Measurements from ENCODE around the gene SERPINB5. TPM values are rescaled to one million over a fixed set of nuclear protein-coding genes. Genes with fewer than 3 reads are reported as not detected.

SERPINB5 gene
- total and polyA plus RNA-seq, 4 donors: 0.05 TPM; not detected in 3

DNA sequence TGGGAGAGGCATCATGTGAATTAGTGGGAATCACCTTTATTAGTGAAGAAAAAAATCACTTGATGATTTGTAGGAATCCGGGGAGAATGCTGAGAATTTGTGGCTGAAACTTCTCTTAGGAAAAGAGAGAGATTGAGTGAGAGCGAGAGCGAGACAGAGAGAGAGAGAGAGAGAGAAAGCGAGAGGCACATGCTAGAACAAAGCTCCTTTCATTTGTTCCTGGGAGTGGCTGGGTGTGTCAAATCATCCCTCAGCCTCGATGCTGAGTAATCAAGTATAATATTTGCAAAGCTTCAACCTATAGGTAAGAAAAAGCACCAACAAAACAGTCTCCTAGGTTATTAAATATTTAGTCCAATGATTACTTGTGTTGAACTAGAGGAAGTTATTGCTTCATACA, 4.4 kb upstream of the SERPINB5 start:
- DNase-seq (ENCODE audit: low spot score): no peak
- Histone ChIP-seq H3K4me3 (ENCODE audit: low read depth in 1 of 3, low read length in 3 of 3) (no peak overlapping the region), H3K27ac (ENCODE audit: low read depth in 1 of 2, low read length in 2 of 2) (no peak overlapping the region), H3K9ac (ENCODE audit: low read depth in 1 of 2, low read length in 2 of 2) (no peak overlapping the region), H3K4me1 (ENCODE audit: control insufficient read depth in 4 of 4, insufficient read depth in 4 of 4, low read length in 3 of 4) (no peaks in the 10 kb centered on the region), H3K9me3 (ENCODE audit: control insufficient read depth in 4 of 4, low read length in 3 of 4) (no peaks in the 10 kb centered on the region), H3K27me3 (ENCODE audit: control insufficient read depth in 4 of 4, insufficient read depth in 4 of 4, low read length in 3 of 4) (no peaks in the 10 kb centered on the region), H3K36me3 (ENCODE audit: control insufficient read depth in 4 of 4, insufficient read depth in 3 of 4, low read depth in 1 of 4, low read length in 3 of 4) (no peaks in the 10 kb centered on the region)
- 77% methylated on average over 5 of the region's 5 CpGs for WGBS
- no peak for TF ChIP-seq HNF4A (conservative IDR thresholded peaks at IDR 0.05)

DNA sequence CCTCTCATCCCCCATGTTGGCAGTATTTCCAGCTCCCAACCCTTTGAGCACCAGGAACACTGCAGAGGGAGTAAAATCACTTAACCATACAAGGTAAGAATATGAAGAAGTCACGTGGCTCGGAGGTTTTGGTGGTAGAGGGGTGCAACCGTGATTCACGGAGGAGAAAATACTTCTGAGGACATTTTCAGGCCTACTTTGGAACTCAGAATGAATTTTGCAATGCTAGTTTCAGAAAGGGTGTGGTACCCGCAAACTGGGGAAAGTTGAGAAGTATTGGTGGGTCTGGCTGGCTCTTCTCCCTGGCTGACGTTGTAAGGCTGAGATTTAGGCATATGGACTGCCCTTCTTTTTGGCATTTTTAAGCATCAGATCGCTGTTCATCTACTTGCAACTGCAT, 442 bp downstream of the SERPINB5 start:
- DNase-seq (ENCODE audit: low spot score): no peak
- TF ChIP-seq NR2F2 (IDR thresholded peaks at IDR 0.05): no peak
- no peak for TF ChIP-seq FOXA2 (IDR thresholded peaks at IDR 0.05)
- no peak for TF ChIP-seq FOXA1 (IDR thresholded peaks at IDR 0.05)
- TF ChIP-seq TAF1 (conservative IDR thresholded peaks at IDR 0.05): no peak
- no peak for TF ChIP-seq HNF4G (IDR thresholded peaks at IDR 0.05)
- TF ChIP-seq JUND (IDR thresholded peaks at IDR 0.05): no peak
- no peak for TF ChIP-seq RAD21 (IDR thresholded peaks at IDR 0.05)
- TF ChIP-seq YY1 (IDR thresholded peaks at IDR 0.05): no peak
- TF ChIP-seq GABPA (IDR thresholded peaks at IDR 0.05 in 1 of 2, conservative IDR thresholded peaks at IDR 0.05 in 1 of 2): no peak
- TF ChIP-seq, protein P1, sequence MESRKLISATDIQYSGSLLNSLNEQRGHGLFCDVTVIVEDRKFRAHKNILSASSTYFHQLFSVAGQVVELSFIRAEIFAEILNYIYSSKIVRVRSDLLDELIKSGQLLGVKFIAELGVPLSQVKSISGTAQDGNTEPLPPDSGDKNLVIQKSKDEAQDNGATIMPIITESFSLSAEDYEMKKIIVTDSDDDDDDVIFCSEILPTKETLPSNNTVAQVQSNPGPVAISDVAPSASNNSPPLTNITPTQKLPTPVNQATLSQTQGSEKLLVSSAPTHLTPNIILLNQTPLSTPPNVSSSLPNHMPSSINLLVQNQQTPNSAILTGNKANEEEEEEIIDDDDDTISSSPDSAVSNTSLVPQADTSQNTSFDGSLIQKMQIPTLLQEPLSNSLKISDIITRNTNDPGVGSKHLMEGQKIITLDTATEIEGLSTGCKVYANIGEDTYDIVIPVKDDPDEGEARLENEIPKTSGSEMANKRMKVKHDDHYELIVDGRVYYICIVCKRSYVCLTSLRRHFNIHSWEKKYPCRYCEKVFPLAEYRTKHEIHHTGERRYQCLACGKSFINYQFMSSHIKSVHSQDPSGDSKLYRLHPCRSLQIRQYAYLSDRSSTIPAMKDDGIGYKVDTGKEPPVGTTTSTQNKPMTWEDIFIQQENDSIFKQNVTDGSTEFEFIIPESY (IDR thresholded peaks at IDR 0.05): no peak
- TF ChIP-seq ATF3 (IDR thresholded peaks at IDR 0.05): no peak
- H3K4me3 ChIP-seq (ENCODE audit: low read depth in 1 of 3, low read length in 3 of 3): no peak overlapping the region
- H3K27me3 ChIP-seq (ENCODE audit: control insufficient read depth in 4 of 4, insufficient read depth in 4 of 4, low read length in 3 of 4): no peaks in the 10 kb centered on the region
- 90% methylated on average over 7 of the region's 7 CpGs for WGBS
- no peak overlapping the region for H3K9ac ChIP-seq (ENCODE audit: low read depth in 1 of 2, low read length in 2 of 2)
- H3K9me3 ChIP-seq (ENCODE audit: control insufficient read depth in 4 of 4, low read length in 3 of 4): no peaks in the 10 kb centered on the region
- H3K4me1 ChIP-seq (ENCODE audit: control insufficient read depth in 4 of 4, insufficient read depth in 4 of 4, low read length in 3 of 4): peaks cover 2 to 11% (median 9%) of the 10 kb centered on the region in 4 donors
- no peak overlapping the region for H3K27ac ChIP-seq (ENCODE audit: low read depth in 1 of 2, low read length in 2 of 2)
- no peaks in the 10 kb centered on the region for H3K36me3 ChIP-seq (ENCODE audit: control insufficient read depth in 4 of 4, insufficient read depth in 3 of 4, low read depth in 1 of 4, low read length in 3 of 4)

DNA sequence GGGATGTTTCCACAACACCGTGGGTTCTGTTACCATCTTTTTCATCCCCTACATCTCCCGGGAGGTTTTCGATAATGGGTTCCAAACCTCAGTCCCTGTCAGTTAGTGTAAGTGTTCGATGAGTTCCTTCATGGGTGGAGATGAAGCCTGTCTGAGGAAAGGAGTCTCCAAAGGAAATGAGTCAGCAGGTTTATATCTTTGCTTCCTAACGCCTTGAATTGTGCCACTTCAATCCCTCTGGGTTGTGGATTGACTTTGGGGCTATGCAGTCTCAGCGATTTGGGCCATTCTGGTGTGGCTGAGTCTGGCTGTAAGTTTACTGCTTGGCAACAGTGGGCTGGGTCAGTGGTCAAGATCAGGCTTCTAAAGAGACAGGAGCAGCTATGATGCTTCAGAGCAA, 1.2 kb downstream of the SERPINB5 start:
- no peaks in the 10 kb centered on the region for H3K27me3 ChIP-seq (ENCODE audit: control insufficient read depth in 4 of 4, insufficient read depth in 4 of 4, low read length in 3 of 4)
- H3K4me3 ChIP-seq (ENCODE audit: low read depth in 1 of 3, low read length in 3 of 3): no peak overlapping the region
- no peaks in the 10 kb centered on the region for H3K36me3 ChIP-seq (ENCODE audit: control insufficient read depth in 4 of 4, insufficient read depth in 3 of 4, low read depth in 1 of 4, low read length in 3 of 4)
- H3K27ac ChIP-seq (ENCODE audit: low read depth in 1 of 2, low read length in 2 of 2): no peak overlapping the region
- DNase-seq (ENCODE audit: low spot score): no peak
- TF ChIP-seq ATF3 (IDR thresholded peaks at IDR 0.05): no peak
- no peak for TF ChIP-seq NR2F2 (IDR thresholded peaks at IDR 0.05)
- TF ChIP-seq FOXA1 (IDR thresholded peaks at IDR 0.05): no peak
- H3K9ac ChIP-seq (ENCODE audit: low read depth in 1 of 2, low read length in 2 of 2): no peak overlapping the region
- H3K9me3 ChIP-seq (ENCODE audit: control insufficient read depth in 4 of 4, low read length in 3 of 4): no peaks in the 10 kb centered on the region
- WGBS: 86% methylated on average over 6 of the region's 6 CpGs
- H3K4me1 ChIP-seq (ENCODE audit: control insufficient read depth in 4 of 4, insufficient read depth in 4 of 4, low read length in 3 of 4): peaks cover 2 to 11% (median 9%) of the 10 kb centered on the region in 4 donors

GRCh38 chr18:63479826-63480225, 3.1 kb downstream of the SERPINB5 start:
- Histone ChIP-seq H3K4me3 (ENCODE audit: low read depth in 1 of 3, low read length in 3 of 3) (no peak overlapping the region), H3K9ac (ENCODE audit: low read depth in 1 of 2, low read length in 2 of 2) (no peak overlapping the region), H3K27me3 (ENCODE audit: control insufficient read depth in 4 of 4, insufficient read depth in 4 of 4, low read length in 3 of 4) (no peaks in the 10 kb centered on the region), H3K27ac (ENCODE audit: low read depth in 1 of 2, low read length in 2 of 2) (no peak overlapping the region), H3K4me1 (ENCODE audit: control insufficient read depth in 4 of 4, insufficient read depth in 4 of 4, low read length in 3 of 4) (peaks cover 2 to 11% (median 9%) of the 10 kb centered on the region in 4 donors), H3K9me3 (ENCODE audit: control insufficient read depth in 4 of 4, low read length in 3 of 4) (no peaks in the 10 kb centered on the region), H3K36me3 (ENCODE audit: control insufficient read depth in 4 of 4, insufficient read depth in 3 of 4, low read depth in 1 of 4, low read length in 3 of 4) (no peaks in the 10 kb centered on the region)
- 92% methylated on average over 5 of the region's 5 CpGs for WGBS
- DNase-seq (ENCODE audit: low spot score): no peak
- no peak for TF ChIP-seq CTCF (IDR thresholded peaks at IDR 0.05; ENCODE audit: low read depth, low read length, missing input control)
- TF ChIP-seq HNF4A (conservative IDR thresholded peaks at IDR 0.05): no peak
- no peak for TF ChIP-seq FOXA2 (IDR thresholded peaks at IDR 0.05)
- TF ChIP-seq, protein P2, sequence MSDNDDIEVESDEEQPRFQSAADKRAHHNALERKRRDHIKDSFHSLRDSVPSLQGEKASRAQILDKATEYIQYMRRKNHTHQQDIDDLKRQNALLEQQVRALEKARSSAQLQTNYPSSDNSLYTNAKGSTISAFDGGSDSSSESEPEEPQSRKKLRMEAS (IDR thresholded peaks at IDR 0.05): no peak
- no peak for TF ChIP-seq SP1 (IDR thresholded peaks at IDR 0.05)
- no peak for TF ChIP-seq HNF4G (IDR thresholded peaks at IDR 0.05)
- TF ChIP-seq REST (IDR thresholded peaks at IDR 0.05): no peak
- TF ChIP-seq TAF1 (conservative IDR thresholded peaks at IDR 0.05): no peak
